ENCODE results near the gene MYF5.
A peak's percentile ranks its signal among the peaks of the same experiment; 100 is the strongest.

DNA sequence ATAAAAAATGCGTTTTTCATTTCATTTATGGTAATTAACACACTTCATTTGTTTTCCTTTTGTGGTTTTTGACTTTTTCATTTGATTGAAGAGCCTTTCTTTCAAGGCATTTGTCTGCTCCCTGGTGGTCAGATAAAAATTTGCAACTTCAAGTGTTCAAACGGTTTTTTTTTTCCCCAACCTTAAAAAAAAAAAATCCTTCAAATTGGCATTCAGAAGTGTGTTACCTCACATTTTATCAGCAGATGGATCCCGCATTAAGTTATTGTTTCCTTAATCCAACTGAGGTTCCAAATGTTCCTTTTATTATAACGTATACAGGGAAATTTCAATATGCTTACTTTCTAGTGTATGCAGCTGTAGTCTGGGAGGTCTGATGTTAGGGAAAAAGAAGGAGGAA, 47.2 kb downstream of the MYF5 start:
- TF ChIP-seq, protein P1, sequence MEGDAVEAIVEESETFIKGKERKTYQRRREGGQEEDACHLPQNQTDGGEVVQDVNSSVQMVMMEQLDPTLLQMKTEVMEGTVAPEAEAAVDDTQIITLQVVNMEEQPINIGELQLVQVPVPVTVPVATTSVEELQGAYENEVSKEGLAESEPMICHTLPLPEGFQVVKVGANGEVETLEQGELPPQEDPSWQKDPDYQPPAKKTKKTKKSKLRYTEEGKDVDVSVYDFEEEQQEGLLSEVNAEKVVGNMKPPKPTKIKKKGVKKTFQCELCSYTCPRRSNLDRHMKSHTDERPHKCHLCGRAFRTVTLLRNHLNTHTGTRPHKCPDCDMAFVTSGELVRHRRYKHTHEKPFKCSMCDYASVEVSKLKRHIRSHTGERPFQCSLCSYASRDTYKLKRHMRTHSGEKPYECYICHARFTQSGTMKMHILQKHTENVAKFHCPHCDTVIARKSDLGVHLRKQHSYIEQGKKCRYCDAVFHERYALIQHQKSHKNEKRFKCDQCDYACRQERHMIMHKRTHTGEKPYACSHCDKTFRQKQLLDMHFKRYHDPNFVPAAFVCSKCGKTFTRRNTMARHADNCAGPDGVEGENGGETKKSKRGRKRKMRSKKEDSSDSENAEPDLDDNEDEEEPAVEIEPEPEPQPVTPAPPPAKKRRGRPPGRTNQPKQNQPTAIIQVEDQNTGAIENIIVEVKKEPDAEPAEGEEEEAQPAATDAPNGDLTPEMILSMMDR (conservative IDR thresholded peaks at IDR 0.05; ENCODE audit: low read depth, low read length), result peak; percentile 78
- no peak for TF ChIP-seq EZH2 (IDR thresholded peaks at IDR 0.05; ENCODE audit: low read length, unreplicated experiment)

Measured in PC-3 (cell line).